Anterior cingulate cortex (tissue), 58 donors: ENCODE data around the gene BRCA2.

Source experiments
- DNase-seq, 58 donors: peaks; one replicate each; lab custom pipeline; 2025; lab: John Stamatoyannopoulos, UW

BRCA2 gene

DNA sequence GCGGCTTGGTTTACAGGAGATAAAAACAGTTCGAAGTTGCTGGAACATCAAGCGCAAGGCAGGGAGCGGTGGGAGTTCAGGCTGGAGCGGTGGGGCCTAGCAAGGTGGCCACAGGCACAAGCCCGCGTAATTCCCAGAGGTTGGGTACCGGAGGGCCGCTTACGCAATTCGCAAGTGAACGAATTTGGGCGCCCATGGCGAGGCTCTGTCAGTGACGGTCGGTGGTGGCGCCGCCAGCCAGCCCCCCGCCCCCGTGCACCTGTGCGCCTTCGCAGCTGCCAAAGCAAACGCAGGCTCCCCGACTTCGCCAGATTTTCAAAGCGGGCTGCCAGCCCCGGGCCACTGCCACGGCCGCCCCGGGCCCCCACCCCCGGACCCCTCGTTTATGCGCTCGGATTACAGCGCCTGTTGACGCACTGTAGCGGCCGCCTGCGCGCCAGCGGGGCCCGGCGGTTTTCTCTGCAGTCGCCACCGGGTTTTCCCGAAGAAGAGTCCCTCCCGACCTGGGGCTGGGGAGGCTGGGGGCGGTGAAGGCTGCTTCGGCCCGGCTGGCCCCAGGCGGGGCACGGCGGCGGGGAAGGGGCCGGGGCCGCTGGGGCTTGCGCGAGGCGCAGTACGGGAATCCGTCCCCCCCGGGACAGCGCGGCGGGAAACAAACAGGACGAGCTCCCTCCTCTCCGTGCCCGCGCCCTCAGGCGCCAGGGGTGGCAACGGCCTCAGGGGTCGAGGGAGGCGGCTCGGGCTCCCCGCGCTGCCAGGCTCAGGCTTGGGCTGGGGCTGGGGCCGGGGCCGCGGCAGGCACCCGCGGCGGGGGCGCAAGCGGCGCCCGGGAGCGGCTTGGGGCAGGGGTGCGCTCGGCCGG, 111.9 kb downstream of the BRCA2 start:
- peak in 48 of 58 donors; percentile 16 to 71 (median 48) for DNase-seq

GRCh38 chr13:32427852-32428580, 112.7 kb downstream of the BRCA2 start, which contains the start of gene N4BP2L1:
Gene N4BP2L1 (minus strand): TSS chr13:32428130. CDS start chr13:32428082, 48 bp downstream.
- DNase-seq: peak; percentile 6 to 92 (median 68)

GRCh38 chr13:32428581-32429432, 113.5 kb downstream of the BRCA2 start:
- peak in 5 of 58 donors; percentile 9 to 53 (median 37) for DNase-seq

- no peak for DNase-seq
These were observed 114.2 kb downstream of the BRCA2 start for GRCh38 chr13:32429433-32429909.

DNA sequence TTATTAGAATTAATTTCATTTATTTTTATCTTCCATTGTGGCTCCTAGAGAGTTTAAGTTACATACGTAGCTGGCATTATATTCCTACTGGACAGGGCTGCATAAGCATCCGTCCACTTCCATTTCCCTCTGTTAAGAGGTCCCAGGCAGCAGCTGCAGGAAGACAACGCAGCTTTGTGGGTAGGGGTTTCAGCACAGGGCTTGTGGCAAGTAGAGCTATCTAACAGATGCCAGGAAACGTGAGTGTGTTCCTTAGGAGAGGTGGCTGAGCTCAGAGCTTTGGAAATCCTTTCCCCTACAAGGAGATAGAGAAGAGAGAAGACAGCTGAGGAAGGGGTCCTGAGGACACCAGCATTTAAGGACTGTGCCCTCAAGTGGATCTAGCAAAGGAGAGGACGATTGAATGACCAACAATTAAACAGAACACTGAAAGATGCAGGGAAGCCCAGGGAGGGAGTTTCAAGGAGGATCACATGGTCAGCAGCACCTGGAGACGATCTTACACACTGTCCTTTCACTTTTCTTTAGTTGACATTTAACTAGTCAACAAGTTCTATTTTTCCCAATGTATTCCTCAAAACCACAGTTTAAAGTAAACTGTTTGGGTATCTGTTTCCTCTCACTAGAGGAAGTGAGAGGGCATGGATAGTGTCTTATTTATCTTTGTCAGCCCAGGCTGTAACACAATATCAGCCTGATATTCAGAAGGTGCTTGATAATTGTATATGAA, 114.9 kb downstream of the BRCA2 start:
- no peak for DNase-seq

- no peak for DNase-seq
These were observed 116.1 kb downstream of the BRCA2 start for GRCh38 chr13:32431361-32431760.

- no peak for DNase-seq
These were observed 117.5 kb downstream of the BRCA2 start for GRCh38 chr13:32432856-32433255.

GRCh38 chr13:32438871-32439270, 123.6 kb downstream of the BRCA2 start:
- DNase-seq: no peak

GRCh38 chr13:32443111-32443510, 127.8 kb downstream of the BRCA2 start:
- peak in 7 of 58 donors; percentile 2 to 22 (median 9) for DNase-seq

DNA sequence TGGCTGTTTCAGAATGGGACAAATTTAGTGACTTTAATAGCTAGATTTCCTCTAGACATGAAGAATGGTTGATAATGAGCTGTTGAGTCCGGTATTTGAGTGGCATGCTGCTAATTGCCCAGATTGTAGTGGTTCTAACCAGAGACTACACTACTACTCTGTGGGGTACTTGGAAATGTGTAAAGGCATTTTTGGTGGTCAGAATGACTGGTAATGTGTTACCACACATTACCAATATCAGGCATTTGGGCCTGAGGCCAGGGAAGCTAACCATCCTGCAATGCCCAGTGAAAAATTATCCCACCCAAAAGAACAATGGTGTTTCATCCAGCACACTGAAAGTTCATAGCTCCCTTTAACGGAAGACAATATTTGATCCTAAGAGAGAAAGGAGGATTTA, 130.2 kb downstream of the BRCA2 start:
- DNase-seq: no peak

GRCh38 chr13:32446220-32446619, 130.9 kb downstream of the BRCA2 start:
- no peak for DNase-seq

- no peak for DNase-seq
These were observed 131.6 kb downstream of the BRCA2 start for GRCh38 chr13:32446773-32447465.

GRCh38 chr13:32447894-32448623, 132.8 kb downstream of the BRCA2 start:
- no peak for DNase-seq

GRCh38 chr13:32448972-32449371, 133.7 kb downstream of the BRCA2 start:
- DNase-seq: no peak
